A549 treated with CORT108297 at 1 μM for 4 hours (cell line): ENCODE data around the gene POLDIP2. TPM values are rescaled to one million over a fixed set of nuclear protein-coding genes. Genes with fewer than 3 reads are reported as not detected.

Source experiments
- total RNA-seq: library from RNA; stranded (reverse); fragments of 200-300 nt; extraction: Qiagen RNA extraction; gene quantifications from 5 replicates; pipeline ENCODE4 v1.2.3, GENCODE V29; 2022

Gene POLDIP2
- 139 to 165 TPM (median 165 TPM) in 5 replicates for total RNA-seq

DNA sequence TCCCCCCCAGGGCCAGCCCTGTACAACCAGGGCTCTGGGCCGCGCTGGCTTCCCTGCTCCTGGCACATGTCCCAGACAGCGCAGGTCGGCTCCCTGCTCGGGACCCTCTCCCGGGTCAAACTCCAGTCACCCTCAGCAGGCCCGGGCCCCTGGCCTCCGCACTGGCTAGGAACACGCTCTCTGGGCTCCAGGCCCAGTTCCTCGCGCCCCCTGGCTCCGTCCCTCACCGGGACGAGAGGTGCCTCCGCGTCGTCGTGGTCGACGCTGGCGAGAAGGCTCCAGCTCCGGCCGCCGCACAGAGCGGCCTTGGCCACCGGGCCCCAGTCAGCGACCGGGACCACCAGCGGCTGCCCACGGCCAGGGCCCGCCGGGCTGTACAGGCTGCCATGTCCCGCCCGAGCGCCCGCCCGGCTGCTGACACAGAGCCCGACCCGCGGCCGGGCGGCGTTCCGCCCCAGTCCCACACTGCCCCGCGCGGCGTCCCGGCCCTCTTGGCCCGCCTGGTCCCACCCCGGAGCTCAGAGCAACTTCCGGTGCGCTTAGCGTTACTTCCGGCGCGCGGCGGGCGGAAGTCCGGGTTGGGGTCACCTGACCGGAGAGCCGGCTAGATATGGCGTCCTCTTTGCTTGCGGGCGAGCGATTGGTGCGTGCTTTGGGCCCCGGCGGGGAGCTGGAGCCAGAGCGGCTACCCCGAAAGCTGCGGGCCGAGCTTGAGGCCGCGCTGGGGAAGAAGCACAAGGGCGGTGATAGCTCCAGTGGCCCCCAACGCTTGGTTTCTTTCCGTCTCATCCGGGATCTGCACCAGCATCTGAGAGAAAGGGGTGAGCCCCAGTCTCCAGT lies at the start of gene POLDIP2:
POLDIP2 (minus strand) TSS at position 467 of the 840 bp plus-strand sequence; CDS start at position 388, 79 bp downstream.

DNA sequence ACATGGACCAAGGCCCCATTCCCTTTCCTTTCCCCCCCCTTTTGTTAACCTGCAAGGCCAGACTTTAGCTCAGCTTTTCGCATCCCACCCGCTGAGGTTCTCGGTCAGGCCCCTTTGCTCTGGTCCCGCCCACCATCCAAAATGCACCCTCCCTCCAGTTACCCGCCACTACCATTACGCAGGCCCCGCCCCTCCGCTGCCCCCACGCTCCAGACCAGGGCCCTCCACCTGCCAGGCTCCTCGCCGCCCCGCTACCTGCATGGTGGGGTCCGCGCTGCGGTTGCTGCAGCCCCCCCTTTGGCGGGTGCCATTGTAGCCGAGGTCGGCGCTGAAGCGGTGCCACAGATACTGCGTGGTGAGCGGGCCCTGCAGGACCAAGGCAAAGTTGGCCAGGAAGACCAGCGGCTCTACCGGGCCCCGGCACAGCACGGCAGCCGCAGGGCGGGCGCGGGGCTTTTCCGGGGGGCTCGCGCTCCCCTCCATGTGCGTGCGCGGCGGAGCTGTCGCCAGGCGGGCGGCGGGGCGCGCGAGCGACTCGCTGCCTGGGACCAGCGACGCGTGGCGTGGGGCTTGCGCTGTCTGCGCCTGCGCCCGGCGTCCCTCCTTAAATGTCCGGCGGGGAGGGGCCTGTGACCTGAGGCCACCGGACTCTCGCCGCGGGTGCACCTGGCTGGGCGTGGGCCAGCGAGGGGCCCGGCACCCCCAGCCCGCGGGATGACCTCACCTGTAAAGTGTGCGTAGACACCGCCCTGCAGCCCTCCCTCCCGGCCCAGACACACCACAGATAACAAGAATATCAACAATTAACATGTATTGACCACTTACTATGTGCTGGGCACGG lies 48.5 kb upstream of the POLDIP2 start, which contains the start of gene SLC46A1:
SLC46A1 (minus strand) TSS at position 581 of the 841 bp plus-strand sequence; CDS start at position 483, 98 bp downstream.

DNA sequence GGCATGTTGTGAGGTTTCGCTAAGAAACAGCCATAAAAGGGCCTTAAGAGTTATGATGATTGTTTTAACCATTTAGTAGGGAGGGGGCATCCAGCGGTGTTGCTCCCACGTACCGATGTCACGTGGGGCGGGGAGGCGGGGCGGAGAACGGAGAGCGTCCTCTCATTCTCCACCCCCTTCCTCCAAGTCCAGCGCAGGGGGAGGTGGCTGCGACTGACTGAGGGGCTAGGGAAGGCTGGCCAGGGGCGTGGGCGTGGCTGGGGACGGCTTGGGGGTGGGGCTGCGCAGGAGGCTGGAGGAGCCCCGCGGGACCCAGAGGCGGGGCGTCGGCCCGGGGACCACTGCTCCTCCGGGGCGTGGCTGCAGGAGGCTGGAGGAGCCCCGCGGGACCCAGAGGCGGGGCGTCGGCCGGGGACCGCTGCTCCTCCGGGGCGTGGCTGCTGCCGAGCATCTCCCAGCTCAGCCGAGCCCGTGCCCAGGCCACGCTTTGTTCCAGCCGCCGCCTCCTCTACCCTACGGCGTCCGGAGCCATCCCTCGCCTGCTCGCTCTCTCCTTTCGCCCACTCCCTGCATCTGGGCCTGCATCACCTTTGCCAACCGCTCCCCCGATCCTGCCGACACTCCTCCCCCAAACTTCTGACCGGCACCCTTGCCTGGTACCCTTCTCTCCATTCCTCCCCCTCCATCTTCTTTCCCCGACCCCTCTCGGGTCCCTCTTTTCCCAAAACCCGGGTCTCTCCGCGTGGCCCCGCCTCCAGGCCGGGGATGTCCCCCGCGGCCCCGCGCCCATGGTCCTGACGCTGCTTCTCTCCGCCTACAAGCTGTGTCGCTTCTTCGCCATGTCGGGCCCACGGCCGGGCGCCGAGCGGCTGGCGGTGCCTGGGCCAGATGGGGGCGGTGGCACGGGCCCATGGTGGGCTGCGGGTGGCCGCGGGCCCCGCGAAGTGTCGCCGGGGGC lies 14.2 kb upstream of the POLDIP2 start, which contains the start of gene SARM1:
SARM1 (plus strand) TSS at position 450 of the 958 bp plus-strand sequence; CDS start at position 789, 339 bp downstream.

DNA sequence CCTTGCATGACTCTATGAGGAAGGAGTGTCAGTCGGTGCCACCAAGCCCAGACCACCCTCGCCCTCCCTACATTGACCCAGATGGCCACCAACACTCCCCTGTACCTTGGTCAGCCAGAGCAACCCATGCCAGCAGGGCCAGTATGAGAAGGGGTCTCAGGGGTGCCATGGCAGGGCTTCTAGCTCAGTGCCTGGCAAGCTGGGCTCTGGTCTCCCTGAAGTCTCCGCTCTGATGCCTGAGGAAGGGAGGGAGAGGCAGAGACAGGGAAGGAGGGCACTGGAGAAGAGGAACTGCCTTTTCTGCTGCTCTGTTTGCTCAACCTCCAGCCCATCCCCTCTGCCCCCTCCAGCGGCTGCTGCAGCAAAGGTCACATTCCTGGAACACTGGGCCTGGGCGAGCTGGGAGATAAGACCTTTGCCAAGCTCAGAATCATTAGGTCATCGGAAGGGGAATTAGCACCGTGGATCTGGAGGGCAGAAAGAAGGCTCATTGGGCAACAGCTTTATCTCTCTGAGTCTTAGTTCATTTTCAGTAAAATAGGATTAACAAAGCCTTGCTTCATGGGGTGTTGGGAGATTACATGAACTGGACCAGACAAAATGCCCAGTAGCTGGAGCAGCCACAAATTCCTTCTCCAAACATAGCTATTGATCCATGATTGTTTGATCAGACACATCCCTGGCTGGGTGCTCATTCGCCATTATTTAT lies 12.9 kb upstream of the POLDIP2 start, which contains the start of gene VTN:
VTN (minus strand) TSS at position 273 of the 709 bp plus-strand sequence; CDS start at position 169, 104 bp downstream.

DNA sequence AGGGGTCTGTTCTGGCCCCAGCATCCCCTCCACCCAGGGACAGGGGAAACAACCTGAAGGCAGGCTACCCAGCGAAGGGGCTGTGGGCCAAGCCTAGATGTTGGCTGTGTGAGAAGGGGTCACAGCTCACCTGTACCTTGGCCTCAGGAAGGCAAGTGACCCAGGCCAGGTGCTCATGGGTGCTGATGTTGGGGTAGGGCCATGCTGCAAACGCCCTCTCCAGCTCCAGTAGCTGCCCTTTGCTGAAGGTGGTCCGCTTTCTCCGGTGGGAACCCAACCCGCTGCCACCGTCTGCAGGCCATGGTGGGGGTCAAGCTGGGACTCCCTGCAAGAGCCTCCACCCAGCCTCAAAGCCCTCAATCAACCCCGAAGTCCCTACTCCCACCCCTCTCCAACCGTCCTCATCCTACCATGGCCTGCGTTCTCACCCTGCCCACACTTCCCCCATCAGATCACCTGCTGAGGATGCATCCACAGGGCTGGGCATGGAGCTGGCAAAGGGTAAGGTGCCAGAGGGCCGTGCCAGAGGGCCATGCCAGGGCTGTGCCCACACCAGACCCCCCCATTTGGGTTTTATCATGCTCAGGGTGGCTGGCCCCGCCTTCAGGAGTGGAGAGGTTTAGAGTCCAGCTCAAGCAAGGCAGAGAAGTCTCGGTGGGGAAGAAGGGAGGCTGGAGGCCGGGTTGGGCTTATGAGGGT lies 7.5 kb upstream of the POLDIP2 start, which contains the start of gene SEBOX:
SEBOX (minus strand) TSS at position 535 of the 699 bp plus-strand sequence; CDS start at position 487, 48 bp downstream.

DNA sequence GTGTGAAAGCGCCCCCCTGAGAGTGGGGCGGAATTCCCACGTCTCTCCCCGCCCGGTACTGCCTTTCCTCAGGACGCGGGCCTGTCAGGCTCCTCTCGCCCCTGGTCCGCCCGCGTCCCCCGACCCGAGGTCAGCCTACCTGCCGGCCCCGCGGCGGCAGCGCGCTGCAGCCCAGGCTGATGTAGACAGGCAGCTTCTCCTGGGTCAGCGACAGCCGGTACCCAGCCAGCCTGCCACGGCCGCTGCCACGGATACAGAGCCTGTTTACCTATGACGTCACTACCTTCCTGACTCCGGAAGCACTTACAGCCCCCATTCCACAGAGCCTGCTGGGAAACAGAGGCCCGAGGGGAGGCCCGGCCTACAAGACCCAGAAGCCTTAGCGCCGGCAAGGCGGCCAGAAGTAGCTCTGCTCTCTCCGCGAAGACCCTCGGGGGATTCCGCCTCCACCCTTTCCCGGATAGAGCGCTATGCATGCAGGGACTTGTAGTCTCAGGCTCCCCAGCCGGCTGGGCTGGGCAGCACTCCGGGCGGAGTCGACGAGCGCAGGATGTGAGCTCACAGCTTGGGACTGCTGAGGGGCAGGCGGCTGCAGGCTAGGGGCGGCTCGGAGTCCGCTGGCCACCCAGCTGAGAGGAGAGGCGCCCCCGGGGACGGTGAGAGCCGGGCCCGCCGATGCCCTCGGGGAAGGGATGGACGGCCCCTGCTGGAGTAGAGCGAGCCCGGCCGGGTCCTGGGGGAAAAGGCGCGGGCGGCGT lies 21.9 kb downstream of the POLDIP2 start, which contains the start of the genes IFT20 and TNFAIP1:
IFT20 (minus strand) TSS at position 272 of the 758 bp plus-strand sequence. CDS start 3,487 bp downstream, outside the sequence.
TNFAIP1 (plus strand) TSS at position 561 of the 758 bp plus-strand sequence. CDS start 3,761 bp downstream, outside the sequence.

GRCh38 chr17:28318759-28319597 lies 38.3 kb downstream of the POLDIP2 start, which contains the start of gene TMEM97:
TMEM97 (plus strand) TSS chr17:28319200; CDS start chr17:28319240, 40 bp downstream.

Other genes with a start within 250 kb of the POLDIP2 start
- gene TMEM97, start 38.3 kb downstream of the POLDIP2 start, total RNA-seq, result 45.4 to 51.5 TPM (median 48.0 TPM) in 5 replicates
- 53.7 to 58.8 TPM (median 57.1 TPM) in 5 replicates for gene IFT20, start 22.1 kb downstream of the POLDIP2 start, total RNA-seq
- gene TNFAIP1, start 21.8 kb downstream of the POLDIP2 start, total RNA-seq, result 41.9 to 53.8 TPM (median 52.7 TPM) in 5 replicates
- gene SEBOX, start 7.7 kb upstream of the POLDIP2 start, total RNA-seq, result not detected in 5 replicates
- 16.9 to 24.9 TPM (median 20.6 TPM) in 5 replicates for gene VTN, start 12.8 kb upstream of the POLDIP2 start, total RNA-seq
- gene SARM1, start 14.2 kb upstream of the POLDIP2 start, total RNA-seq, result 4.4 to 7.4 TPM (median 6.2 TPM) in 5 replicates
- 15.8 to 22.8 TPM (median 20.7 TPM) in 5 replicates for gene SLC46A1, start 48.7 kb upstream of the POLDIP2 start, total RNA-seq
- 0.06 to 0.15 TPM (median 0.12 TPM) in 5 replicates for gene SLC13A2, start 116.1 kb upstream of the POLDIP2 start, total RNA-seq
- 0.02 to 0.06 TPM (median 0.04 TPM) in 4 of 5 replicates, not detected in the other for gene FOXN1, start 148.8 kb upstream of the POLDIP2 start, total RNA-seq
- 22.3 to 36.4 TPM (median 32.0 TPM) in 5 replicates for gene UNC119, start 195.1 kb upstream of the POLDIP2 start, total RNA-seq
- 55.5 to 65.3 TPM (median 61.2 TPM) in 5 replicates for gene PIGS, start 214.0 kb upstream of the POLDIP2 start, total RNA-seq
- gene ALDOC, start 219.4 kb upstream of the POLDIP2 start, total RNA-seq, result 1.6 to 2.8 TPM (median 2.1 TPM) in 5 replicates
- 69.8 to 83.9 TPM (median 78.3 TPM) in 5 replicates for gene SPAG5, start 241.5 kb upstream of the POLDIP2 start, total RNA-seq